NT2/D1 (cell line): Measurements from ENCODE around the gene HACD2.

ENCODE experiments used
- DNase-seq: peaks from one replicate; pipeline ENCODE4 v3.0.0-alpha.2; 2011; ENCODE audit warnings: low read depth, low spot score
- H3K27me3 ChIP-seq: 2 replicates; pipeline ENCODE4 v1.6.0; 2011; ENCODE audit warnings: mild to moderate bottlenecking; ENCODE audit not compliant: insufficient read length, insufficient read depth
- H3K36me3 ChIP-seq: 2 replicates; pipeline ENCODE4 v1.6.1; 2011; ENCODE audit warnings: mild to moderate bottlenecking, low read length, mixed read lengths; ENCODE audit not compliant: insufficient read depth, insufficient read length
- H3K4me1 ChIP-seq: 2 replicates; pipeline ENCODE4 v1.5.1; 2011; ENCODE audit not compliant: insufficient read depth, insufficient read length
- H3K4me3 ChIP-seq: 2 replicates; pipeline ENCODE4 v1.5.1; 2011; ENCODE audit warnings: low read depth; ENCODE audit not compliant: insufficient read length
- H3K9ac ChIP-seq: 2 replicates; pipeline ENCODE4 v1.6.0; 2011; ENCODE audit warnings: low read depth; ENCODE audit not compliant: insufficient read length
- H3K9me3 ChIP-seq: 2 replicates; pipeline ENCODE4 v1.5.1; 2011; ENCODE audit warnings: mild to moderate bottlenecking, low read length; ENCODE audit not compliant: insufficient read depth
- SUZ12 ChIP-seq: IDR thresholded peaks from 2 replicates; pipeline ENCODE4 v1.6.1; 2011; ENCODE audit not compliant: insufficient read length, insufficient read depth; ENCODE audit errors: extremely low read depth
- YY1 ChIP-seq: IDR thresholded peaks from 2 replicates; pipeline ENCODE4 v1.6.1; 2011; ENCODE audit not compliant: insufficient read length, insufficient read depth
- ZNF274 ChIP-seq: IDR thresholded peaks from 2 replicates; pipeline ENCODE4 v1.6.1; 2011; ENCODE audit warnings: mild to moderate bottlenecking, low read depth, low read length

The HACD2 gene

GRCh38 chr3:123522320-123523022 is 62.4 kb downstream of the HACD2 start:
- DNase-seq, result no peak
- Histone ChIP-seq H3K36me3 (peaks cover 46% of the 10 kb centered on the region), H3K4me1 (no peaks in the 10 kb centered on the region), H3K9ac (no peak overlapping the region), H3K27me3 (no peaks in the 10 kb centered on the region), H3K4me3 (no peak overlapping the region), H3K9me3 (no peaks in the 10 kb centered on the region)
- TF ChIP-seq SUZ12 (no peak), YY1 (no peak), ZNF274 (no peak)

- H3K36me3 ChIP-seq, result peaks cover 39% of the 10 kb centered on the region
- H3K4me1 ChIP-seq, result no peaks in the 10 kb centered on the region
- no peak for DNase-seq
- no peak overlapping the region for H3K9ac ChIP-seq
- no peak overlapping the region for H3K4me3 ChIP-seq
- H3K27me3 ChIP-seq, result no peaks in the 10 kb centered on the region
- TF ChIP-seq ZNF274 (no peak), SUZ12 (no peak), YY1 (no peak)
- no peaks in the 10 kb centered on the region for H3K9me3 ChIP-seq
Observed at GRCh38 chr3:123521179-123521969, 63.5 kb downstream of the HACD2 start.

DNA sequence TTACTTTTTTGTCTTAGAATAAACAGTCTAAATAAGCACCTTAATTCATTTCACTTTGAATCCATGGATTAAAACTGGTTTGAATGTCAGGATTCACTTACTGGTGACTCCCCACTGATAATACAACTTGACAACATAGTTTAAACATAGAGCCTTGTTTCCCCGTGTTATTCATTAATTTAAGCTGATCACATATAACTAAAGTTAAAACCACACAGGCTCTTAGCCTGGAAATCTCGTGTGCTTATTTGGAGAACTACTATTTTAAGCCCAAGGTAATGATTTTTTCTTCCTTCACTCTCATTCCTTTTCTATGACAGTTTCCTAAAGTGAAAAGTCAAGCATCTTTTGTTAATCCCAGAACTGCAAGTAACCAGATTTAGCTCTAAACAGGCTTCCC is 64.2 kb downstream of the HACD2 start:
- Histone ChIP-seq H3K9ac (no peak overlapping the region), H3K9me3 (no peaks in the 10 kb centered on the region), H3K4me3 (no peak overlapping the region), H3K4me1 (no peaks in the 10 kb centered on the region), H3K27me3 (no peaks in the 10 kb centered on the region), H3K36me3 (peaks cover 32% of the 10 kb centered on the region)
- DNase-seq, result no peak
- TF ChIP-seq ZNF274 (no peak), YY1 (no peak), SUZ12 (no peak)

DNA sequence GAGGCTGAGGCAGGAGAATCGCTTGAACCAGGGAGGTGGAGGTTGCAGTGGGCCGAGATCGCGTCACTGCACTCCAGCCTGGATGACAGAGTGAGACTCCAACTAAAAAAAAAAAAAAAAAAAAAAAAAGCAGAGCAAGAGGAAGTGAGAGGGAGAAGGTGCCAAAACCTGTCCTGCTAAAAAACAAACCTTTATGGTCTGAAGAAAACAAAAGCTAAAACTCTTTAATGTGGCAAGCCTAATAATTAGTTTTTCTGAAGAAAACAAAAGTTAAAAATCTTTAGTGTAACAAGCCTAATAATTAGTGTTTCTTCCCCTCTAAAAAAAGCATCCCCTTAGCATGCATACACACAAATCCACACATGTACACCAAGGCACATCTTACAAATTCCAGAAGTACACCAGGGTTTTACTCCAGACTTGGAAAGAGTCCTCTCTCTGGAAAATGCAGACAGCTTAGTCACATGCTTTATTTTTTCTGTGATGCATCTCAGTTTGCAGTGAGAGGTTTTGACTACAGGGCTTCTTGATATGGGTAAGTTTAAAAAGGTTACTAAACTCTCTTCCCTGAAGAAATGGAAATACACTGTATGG is 65.9 kb downstream of the HACD2 start:
- peaks cover 25% of the 10 kb centered on the region for H3K36me3 ChIP-seq
- no peaks in the 10 kb centered on the region for H3K4me1 ChIP-seq
- no peak for DNase-seq
- H3K9ac ChIP-seq, result no peak overlapping the region
- H3K9me3 ChIP-seq, result no peaks in the 10 kb centered on the region
- no peaks in the 10 kb centered on the region for H3K27me3 ChIP-seq
- no peak overlapping the region for H3K4me3 ChIP-seq
- TF ChIP-seq SUZ12, result no peak
- TF ChIP-seq ZNF274, result no peak
- no peak for TF ChIP-seq YY1

GRCh38 chr3:123511726-123512125 is 73.1 kb downstream of the HACD2 start:
- DNase-seq, result no peak
- peaks cover 42% of the 10 kb centered on the region for H3K36me3 ChIP-seq
- H3K4me1 ChIP-seq, result no peaks in the 10 kb centered on the region
- peaks cover 9% of the 10 kb centered on the region for H3K9me3 ChIP-seq
- no peaks in the 10 kb centered on the region for H3K27me3 ChIP-seq
- no peak overlapping the region for H3K4me3 ChIP-seq
- H3K9ac ChIP-seq, result no peak overlapping the region
- no peak for TF ChIP-seq ZNF274
- no peak for TF ChIP-seq YY1
- no peak for TF ChIP-seq SUZ12

GRCh38 chr3:123511084-123511483 is 73.8 kb downstream of the HACD2 start:
- H3K4me1 ChIP-seq, result no peaks in the 10 kb centered on the region
- H3K9me3 ChIP-seq, result peaks cover 9% of the 10 kb centered on the region
- TF ChIP-seq ZNF274, result no peak
- TF ChIP-seq SUZ12, result no peak
- TF ChIP-seq YY1, result no peak
- no peak for DNase-seq
- no peak overlapping the region for H3K4me3 ChIP-seq
- no peaks in the 10 kb centered on the region for H3K27me3 ChIP-seq
- H3K36me3 ChIP-seq, result peaks cover 41% of the 10 kb centered on the region
- no peak overlapping the region for H3K9ac ChIP-seq

DNA sequence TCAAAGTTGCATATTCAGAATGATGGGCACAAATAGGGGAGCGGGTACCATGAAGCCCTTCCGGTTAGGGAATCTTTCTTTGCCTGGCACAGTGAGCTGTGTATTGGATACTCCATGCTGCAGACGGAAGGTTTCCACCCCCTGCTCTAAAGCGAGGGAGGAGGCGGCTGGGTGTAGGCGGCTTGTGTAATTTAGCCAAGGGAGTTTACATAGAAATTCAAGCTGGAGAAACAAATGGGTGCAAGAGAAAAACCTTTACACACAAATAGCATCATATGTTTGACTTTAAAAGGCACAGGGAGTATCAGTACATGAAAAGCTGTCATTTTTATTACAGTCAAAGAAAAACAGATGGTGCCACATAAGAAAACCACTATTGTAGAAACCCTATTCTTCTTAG is 76.7 kb downstream of the HACD2 start:
- Histone ChIP-seq H3K27me3 (no peaks in the 10 kb centered on the region), H3K4me1 (no peaks in the 10 kb centered on the region), H3K4me3 (no peak overlapping the region), H3K36me3 (peaks cover 32% of the 10 kb centered on the region), H3K9ac (no peak overlapping the region), H3K9me3 (peaks cover 9% of the 10 kb centered on the region)
- TF ChIP-seq ZNF274 (no peak), YY1 (no peak), SUZ12 (no peak)
- no peak for DNase-seq
